ENCODE results near the gene DNALI1.
"Not testable (repeated sequence)": the region's sequence is repeated elsewhere in the genome, so short reads cannot be mapped to it uniquely, and the experiment has no call there.

Gene DNALI1

GRCh38 chr1:37556712-37557196, at the start of gene DNALI1:
DNALI1 (plus strand) TSS chr1:37556940; CDS start chr1:37556995, 55 bp downstream.
- no peak for DNase-seq (ENCODE audit: low read depth)

- no peak for DNase-seq (ENCODE audit: low read depth)
These were observed 47.6 kb upstream of the DNALI1 start for GRCh38 chr1:37509181-37509580.

GRCh38 chr1:37513795-37514349, 42.9 kb upstream of the DNALI1 start:
- DNase-seq (ENCODE audit: low read depth) = peak; percentile 48

GRCh38 chr1:37514350-37515184, 42.2 kb upstream of the DNALI1 start, which contains the start of gene MEAF6:
MEAF6 (minus strand) TSS chr1:37514766; CDS start chr1:37514746, 20 bp downstream.
- peak; percentile 77 for DNase-seq (ENCODE audit: low read depth)

GRCh38 chr1:37515185-37516034, 41.3 kb upstream of the DNALI1 start:
- DNase-seq (ENCODE audit: low read depth) = no peak

- no peak for DNase-seq (ENCODE audit: low read depth)
These were observed 39.2 kb upstream of the DNALI1 start for GRCh38 chr1:37517569-37517968.

- not testable (repeated sequence) for DNase-seq (ENCODE audit: low read depth)
These were observed 38.5 kb upstream of the DNALI1 start for GRCh38 chr1:37518241-37518640.

- DNase-seq (ENCODE audit: low read depth) = peak; percentile 36
These were observed 37.8 kb upstream of the DNALI1 start for GRCh38 chr1:37518929-37519328.

GRCh38 chr1:37519613-37520012, 37.1 kb upstream of the DNALI1 start:
- no peak for DNase-seq (ENCODE audit: low read depth)

GRCh38 chr1:37529888-37530287, 26.9 kb upstream of the DNALI1 start:
- not testable (repeated sequence) for DNase-seq (ENCODE audit: low read depth)

- DNase-seq (ENCODE audit: low read depth) = not testable (repeated sequence)
These were observed 24.2 kb upstream of the DNALI1 start for GRCh38 chr1:37532418-37533156.

GRCh38 chr1:37533317-37534093, 23.2 kb upstream of the DNALI1 start:
- no peak for DNase-seq (ENCODE audit: low read depth)

- no peak for DNase-seq (ENCODE audit: low read depth)
These were observed 19.4 kb upstream of the DNALI1 start for GRCh38 chr1:37537378-37537777.

GRCh38 chr1:37539154-37539553, 17.6 kb upstream of the DNALI1 start:
- not testable (repeated sequence) for DNase-seq (ENCODE audit: low read depth)

- DNase-seq (ENCODE audit: low read depth) = no peak
These were observed 16.5 kb upstream of the DNALI1 start for GRCh38 chr1:37540036-37540785.

GRCh38 chr1:37544530-37544929, 12.2 kb upstream of the DNALI1 start:
- no peak for DNase-seq (ENCODE audit: low read depth)

GRCh38 chr1:37545019-37545418, 11.7 kb upstream of the DNALI1 start:
- DNase-seq (ENCODE audit: low read depth) = no peak

- DNase-seq (ENCODE audit: low read depth) = no peak
These were observed 7.4 kb upstream of the DNALI1 start for GRCh38 chr1:37549341-37549740.

- no peak for DNase-seq (ENCODE audit: low read depth)
These were observed 3.2 kb upstream of the DNALI1 start for GRCh38 chr1:37553598-37553926.

All from stimulated activated CD8-positive, alpha-beta memory T cell treated with anti-CD3 and anti-CD28 coated beads, Interleukin-4, amount 100 ng/mL, for 24 hours (primary cell).